ENCODE data around the gene YPEL5. TPM values are rescaled to one million over a fixed set of nuclear protein-coding genes. Genes with fewer than 3 reads are reported as not detected.
A peak's percentile ranks its signal among the peaks of the same experiment; 100 is the strongest.

The YPEL5 gene
- total RNA-seq, 1 donor from 2014 or later = 83.5 TPM

DNA sequence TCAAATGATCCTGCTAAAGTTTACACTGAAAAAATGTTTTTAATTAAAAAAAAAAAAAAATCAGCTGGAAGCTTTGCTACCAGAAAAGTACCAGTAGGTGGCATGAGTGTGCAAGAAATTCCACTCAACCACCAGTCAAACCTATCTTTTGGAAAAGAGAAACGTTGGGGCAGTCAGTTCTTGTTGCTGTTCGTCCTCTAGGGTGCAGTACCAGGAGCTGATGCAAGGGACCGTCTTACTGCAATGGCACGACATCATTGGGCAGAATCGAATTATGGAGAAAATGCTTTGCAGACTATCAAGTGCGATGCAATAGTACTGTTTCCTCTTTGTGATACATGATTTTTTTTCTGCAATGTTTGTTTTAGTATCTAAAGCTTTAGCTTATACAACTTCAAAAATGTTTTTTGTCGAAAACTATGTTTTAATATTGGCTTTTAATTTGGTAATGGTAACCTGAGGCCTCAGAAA, 18.3 kb downstream of the YPEL5 start:
- no peak for TF ChIP-seq POLR2A (IDR thresholded peaks at IDR 0.05)
- TF ChIP-seq, protein P1, sequence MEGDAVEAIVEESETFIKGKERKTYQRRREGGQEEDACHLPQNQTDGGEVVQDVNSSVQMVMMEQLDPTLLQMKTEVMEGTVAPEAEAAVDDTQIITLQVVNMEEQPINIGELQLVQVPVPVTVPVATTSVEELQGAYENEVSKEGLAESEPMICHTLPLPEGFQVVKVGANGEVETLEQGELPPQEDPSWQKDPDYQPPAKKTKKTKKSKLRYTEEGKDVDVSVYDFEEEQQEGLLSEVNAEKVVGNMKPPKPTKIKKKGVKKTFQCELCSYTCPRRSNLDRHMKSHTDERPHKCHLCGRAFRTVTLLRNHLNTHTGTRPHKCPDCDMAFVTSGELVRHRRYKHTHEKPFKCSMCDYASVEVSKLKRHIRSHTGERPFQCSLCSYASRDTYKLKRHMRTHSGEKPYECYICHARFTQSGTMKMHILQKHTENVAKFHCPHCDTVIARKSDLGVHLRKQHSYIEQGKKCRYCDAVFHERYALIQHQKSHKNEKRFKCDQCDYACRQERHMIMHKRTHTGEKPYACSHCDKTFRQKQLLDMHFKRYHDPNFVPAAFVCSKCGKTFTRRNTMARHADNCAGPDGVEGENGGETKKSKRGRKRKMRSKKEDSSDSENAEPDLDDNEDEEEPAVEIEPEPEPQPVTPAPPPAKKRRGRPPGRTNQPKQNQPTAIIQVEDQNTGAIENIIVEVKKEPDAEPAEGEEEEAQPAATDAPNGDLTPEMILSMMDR (IDR thresholded peaks at IDR 0.05) = peak; percentile 71 to 88 (median 75)
- peak in 1 of 2 donors; percentile 61 for TF ChIP-seq POLR2AphosphoS5 (IDR thresholded peaks at IDR 0.05; ENCODE audit: insufficient read depth in 1 of 2, low read depth in 1 of 2)

DNA sequence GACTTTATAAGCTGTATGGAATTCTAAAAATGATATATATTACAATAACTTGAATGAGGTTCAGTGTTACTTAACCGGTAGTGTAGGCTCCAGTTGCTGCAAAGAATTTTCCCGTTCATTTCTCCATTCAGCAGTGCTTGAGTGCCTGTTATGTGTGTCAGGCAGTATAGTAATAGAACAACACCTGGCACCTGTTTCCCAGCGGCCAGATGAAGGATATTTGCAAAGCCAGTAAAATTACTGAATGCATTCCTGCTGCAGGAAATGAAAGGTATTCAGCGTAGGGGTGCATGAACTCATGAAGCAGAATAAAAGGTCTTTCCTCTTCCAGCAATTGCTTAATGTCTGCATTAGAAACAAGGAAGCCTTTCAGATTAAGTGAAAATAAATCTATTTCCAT, 18.8 kb downstream of the YPEL5 start:
- H3K9me3 ChIP-seq = no peaks in the 10 kb centered on the region
- no peak overlapping the region for H3K27ac ChIP-seq
- H3K27me3 ChIP-seq = no peaks in the 10 kb centered on the region
- H3K4me1 ChIP-seq = peaks cover 14% of the 10 kb centered on the region
- TF ChIP-seq POLR2AphosphoS5 (IDR thresholded peaks at IDR 0.05; ENCODE audit: insufficient read depth in 1 of 2, low read depth in 1 of 2) (no peak), POLR2A (IDR thresholded peaks at IDR 0.05) (no peak)
- TF ChIP-seq, protein P1 (IDR thresholded peaks at IDR 0.05) = no peak
- no peak overlapping the region for H3K4me3 ChIP-seq
- no peak for DNase-seq (ENCODE audit: extremely low spot score in 2 of 2)
- no peaks in the 10 kb centered on the region for H3K36me3 ChIP-seq
- intact Hi-C loops (cut with DNase I) = loop anchor here (5.0 kb wide), 1 partner anchor 532 kb away; no protein-coding TSS in a partner anchor

More for the DNA sequence above, 18.3 kb downstream of the YPEL5 start:
- DNase-seq (ENCODE audit: extremely low spot score in 2 of 2) = no peak
- H3K27me3 ChIP-seq = no peaks in the 10 kb centered on the region
- intact Hi-C loops (cut with DNase I) = loop anchor here (5.0 kb wide), 1 partner anchor 532 kb away; no protein-coding TSS in a partner anchor
- no peak overlapping the region for H3K4me3 ChIP-seq
- peaks cover 0 to 4% of the 10 kb centered on the region in 2 donors for H3K36me3 ChIP-seq
- no peaks in the 10 kb centered on the region for H3K9me3 ChIP-seq
- no peak overlapping the region for H3K27ac ChIP-seq
- H3K4me1 ChIP-seq = peaks cover 14% of the 10 kb centered on the region

DNA sequence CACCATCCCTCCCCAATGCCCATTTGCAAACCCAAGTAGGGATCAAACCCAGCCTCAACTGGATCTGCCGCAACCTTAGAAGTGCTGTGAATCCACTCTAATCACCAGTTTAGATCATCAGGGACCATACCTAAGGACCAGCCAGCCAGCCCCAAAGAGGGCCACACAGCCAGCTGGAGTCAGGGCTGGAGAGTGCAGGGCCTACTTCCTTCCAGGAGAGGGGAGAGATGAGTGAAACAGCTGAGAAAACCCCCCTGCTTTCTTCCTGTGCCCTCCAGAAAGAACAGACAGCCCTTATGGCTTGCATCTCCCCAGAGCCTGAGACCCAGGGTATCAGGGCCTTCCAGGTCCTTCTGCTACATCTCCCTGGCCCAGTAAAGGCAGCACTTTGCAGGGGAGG, 25.8 kb downstream of the YPEL5 start:
- intact Hi-C loops (cut with DNase I) = loop anchor here (5.0 kb wide), 1 partner anchor 535 kb away; no protein-coding TSS in a partner anchor
- DNase-seq (ENCODE audit: extremely low spot score in 2 of 2) = no peak
- no peaks in the 10 kb centered on the region for H3K36me3 ChIP-seq

DNA sequence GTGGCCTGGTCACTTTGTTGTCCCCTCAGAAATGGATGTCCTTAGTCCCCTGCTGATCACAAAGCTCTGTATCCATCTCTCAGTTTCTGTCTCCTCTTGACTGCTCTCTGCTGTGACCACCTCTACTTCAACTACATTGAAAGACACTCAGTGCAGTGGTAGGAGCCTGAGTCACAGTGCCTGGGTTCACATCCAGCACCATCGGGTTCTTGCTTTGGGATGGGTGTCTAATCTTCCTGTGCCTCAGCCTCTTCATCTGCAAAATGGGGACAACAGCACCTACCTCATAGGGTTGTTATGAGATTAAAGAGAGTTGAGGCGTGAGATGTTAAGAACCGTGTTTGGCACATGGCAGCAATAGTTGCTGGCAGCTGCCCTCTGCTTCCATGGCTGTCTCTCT, 30.6 kb downstream of the YPEL5 start:
- H3K27ac ChIP-seq = no peak overlapping the region
- DNase-seq (ENCODE audit: extremely low spot score in 2 of 2) = no peak
- intact Hi-C loops (cut with DNase I) = no loop called here

More for the DNA sequence above, 25.8 kb downstream of the YPEL5 start:
- Histone ChIP-seq H3K4me3 (no peak overlapping the region), H3K4me1 (no peaks in the 10 kb centered on the region), H3K9me3 (no peaks in the 10 kb centered on the region), H3K27me3 (no peaks in the 10 kb centered on the region), H3K27ac (no peak overlapping the region)
- no peak for TF ChIP-seq POLR2AphosphoS5 (IDR thresholded peaks at IDR 0.05; ENCODE audit: insufficient read depth in 1 of 2, low read depth in 1 of 2)
- TF ChIP-seq, protein P1 (IDR thresholded peaks at IDR 0.05) = no peak
- TF ChIP-seq POLR2A (IDR thresholded peaks at IDR 0.05) = no peak

DNA sequence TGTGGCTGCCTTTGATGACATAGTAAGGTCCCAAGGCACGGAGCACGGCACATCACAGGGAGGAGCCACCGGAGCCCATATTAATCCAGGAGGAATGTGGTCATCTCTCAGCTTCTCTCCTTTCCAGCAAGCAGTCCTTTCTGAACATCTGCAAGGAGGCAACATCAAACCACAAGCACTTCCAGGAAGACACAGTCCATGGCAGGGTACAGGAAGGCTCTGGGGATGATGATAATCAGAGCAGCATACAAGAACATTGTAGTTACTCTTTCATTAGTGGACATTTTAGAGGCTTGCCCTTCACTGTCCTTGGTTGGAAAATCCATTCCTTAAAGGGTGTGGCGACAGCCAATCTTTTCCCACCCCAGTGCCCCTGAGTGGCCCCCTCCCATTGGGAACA, 31.1 kb downstream of the YPEL5 start:
- intact Hi-C loops (cut with DNase I) = no loop called here
- TF ChIP-seq, protein P1 (IDR thresholded peaks at IDR 0.05) = no peak
- TF ChIP-seq POLR2A (IDR thresholded peaks at IDR 0.05) (no peak), POLR2AphosphoS5 (IDR thresholded peaks at IDR 0.05; ENCODE audit: insufficient read depth in 1 of 2, low read depth in 1 of 2) (no peak)
- no peaks in the 10 kb centered on the region for H3K27me3 ChIP-seq
- no peaks in the 10 kb centered on the region for H3K36me3 ChIP-seq
- peak overlapping the region; percentile 71 for H3K27ac ChIP-seq
- no peaks in the 10 kb centered on the region for H3K9me3 ChIP-seq
- H3K4me3 ChIP-seq = no peak overlapping the region
- peaks cover 18% of the 10 kb centered on the region for H3K4me1 ChIP-seq
- DNase-seq (ENCODE audit: extremely low spot score in 2 of 2) = no peak

More for the DNA sequence above, 30.6 kb downstream of the YPEL5 start:
- Histone ChIP-seq H3K4me3 (no peak overlapping the region), H3K9me3 (no peaks in the 10 kb centered on the region), H3K4me1 (peaks cover 18% of the 10 kb centered on the region), H3K36me3 (no peaks in the 10 kb centered on the region), H3K27me3 (no peaks in the 10 kb centered on the region)
- TF ChIP-seq, protein P1 (IDR thresholded peaks at IDR 0.05) = no peak
- TF ChIP-seq POLR2AphosphoS5 (IDR thresholded peaks at IDR 0.05; ENCODE audit: insufficient read depth in 1 of 2, low read depth in 1 of 2) = no peak
- no peak for TF ChIP-seq POLR2A (IDR thresholded peaks at IDR 0.05)

Data from vagina (tissue), 2 donors.